SK-N-MC (cell line): ENCODE measurements around the gene HP.

Experiments used
- DNase-seq: peaks from one replicate; pipeline ENCODE4 v3.0.0-alpha.2; 2011; ENCODE audit warnings: low read depth, low spot score
- H3K27ac ChIP-seq: fragments of 200-600 bp; sonication (generic); 2 replicates; pipeline ENCODE4 v1.5.1; 2016; ENCODE audit warnings: mixed run types
- H3K36me3 ChIP-seq: fragments of 200-600 bp; sonication (generic); 2 replicates; pipeline ENCODE4 v1.6.1; 2017; ENCODE audit warnings: antibody characterized with exemption, low read length, mixed read lengths; ENCODE audit not compliant: insufficient read depth
- H3K4me3 ChIP-seq: fragments of 200-600 bp; sonication (generic); 2 replicates; pipeline ENCODE4 v1.5.1; 2016
- H3K9ac ChIP-seq: fragments of 200-600 bp; sonication (generic); 2 replicates; pipeline ENCODE4 v1.8.0; 2017; ENCODE audit warnings: mixed run types, mixed read lengths; ENCODE audit not compliant: insufficient read length
- H3K9me3 ChIP-seq: fragments of 200-600 bp; sonication (generic); 2 replicates; pipeline ENCODE4 v1.6.1; 2017; ENCODE audit warnings: low read depth, mild to moderate bottlenecking, antibody characterized with exemption, low read length, moderate library complexity, mixed read lengths
- EZH2 ChIP-seq: fragments of 200-600 bp; sonication (generic); IDR thresholded peaks from one replicate; pipeline ENCODE4 v1.6.1; 2017; ENCODE audit warnings: antibody characterized with exemption
- FOXP2 ChIP-seq: optimal IDR thresholded peaks from 2 replicates; pipeline ENCODE3; 2011; ENCODE audit warnings: mild to moderate bottlenecking, moderate library complexity; ENCODE audit not compliant: insufficient read depth; ENCODE audit errors: extremely low read length, control extremely low read depth
- POLR2AphosphoS5 ChIP-seq: IDR thresholded peaks from 2 replicates; pipeline ENCODE4 v1.6.1; 2012; ENCODE audit warnings: mild to moderate bottlenecking, low read depth, low read length, borderline replicate concordance

Gene HP

GRCh38 chr16:72015124-72015523 is 39.2 kb upstream of the HP start:
- no peak overlapping the region for H3K9ac ChIP-seq
- TF ChIP-seq FOXP2 (no peak), POLR2AphosphoS5 (no peak), EZH2 (no peak)
- no peak overlapping the region for H3K27ac ChIP-seq
- H3K36me3 ChIP-seq, result no peaks in the 10 kb centered on the region
- no peak overlapping the region for H3K4me3 ChIP-seq
- no peak for DNase-seq
- H3K9me3 ChIP-seq, result no peaks in the 10 kb centered on the region

- Histone ChIP-seq H3K27ac (no peak overlapping the region), H3K4me3 (no peak overlapping the region), H3K9me3 (no peaks in the 10 kb centered on the region), H3K36me3 (no peaks in the 10 kb centered on the region; the same call in 1 of the 2 replicates), H3K9ac (no peak overlapping the region)
- TF ChIP-seq POLR2AphosphoS5 (no peak), EZH2 (no peak), FOXP2 (no peak)
- DNase-seq, result no peak
Observed at GRCh38 chr16:72018470-72018869, 35.8 kb upstream of the HP start.

DNA sequence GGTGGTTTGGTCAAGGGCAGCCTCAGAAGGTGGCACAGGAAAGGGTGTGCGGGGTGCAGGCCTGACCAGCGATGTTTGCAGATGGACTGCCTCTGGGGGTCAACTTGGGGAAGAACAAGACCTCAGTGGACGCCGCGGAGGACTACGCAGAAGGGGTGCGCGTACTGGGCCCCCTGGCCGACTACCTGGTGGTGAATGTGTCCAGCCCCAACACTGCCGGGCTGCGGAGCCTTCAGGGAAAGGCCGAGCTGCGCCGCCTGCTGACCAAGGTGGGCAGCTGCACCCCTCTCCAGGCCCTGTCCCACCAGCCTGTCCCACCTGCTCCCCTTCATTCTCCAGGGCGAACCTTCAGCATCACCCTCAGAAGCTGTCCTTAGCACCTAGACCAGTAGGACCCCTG is 33.3 kb upstream of the HP start:
- Histone ChIP-seq H3K36me3 (no peaks in the 10 kb centered on the region; the same call in 1 of the 2 replicates), H3K9me3 (no peaks in the 10 kb centered on the region), H3K27ac (no peak overlapping the region), H3K9ac (no peak overlapping the region), H3K4me3 (no peak overlapping the region)
- TF ChIP-seq FOXP2, result no peak
- no peak for TF ChIP-seq EZH2
- no peak for TF ChIP-seq POLR2AphosphoS5
- DNase-seq, result no peak

GRCh38 chr16:72022127-72022526 is 32.2 kb upstream of the HP start:
- Histone ChIP-seq H3K27ac (no peak overlapping the region), H3K36me3 (no peaks in the 10 kb centered on the region; the same call in 1 of the 2 replicates), H3K4me3 (no peak overlapping the region), H3K9ac (no peak overlapping the region), H3K9me3 (no peaks in the 10 kb centered on the region)
- DNase-seq, result no peak
- TF ChIP-seq POLR2AphosphoS5, result no peak
- TF ChIP-seq FOXP2, result no peak
- TF ChIP-seq EZH2, result no peak

- no peak for TF ChIP-seq POLR2AphosphoS5
- no peak for TF ChIP-seq EZH2
- no peak for TF ChIP-seq FOXP2
- Histone ChIP-seq H3K4me3 (no peak overlapping the region), H3K9me3 (no peaks in the 10 kb centered on the region), H3K27ac (no peak overlapping the region), H3K9ac (no peak overlapping the region), H3K36me3 (no peaks in the 10 kb centered on the region; the same call in 1 of the 2 replicates)
- DNase-seq, result no peak
Observed at GRCh38 chr16:72023962-72024361, 30.3 kb upstream of the HP start.

- H3K4me3 ChIP-seq, result no peak overlapping the region
Observed at GRCh38 chr16:72024862-72025382, 29.4 kb upstream of the HP start.

GRCh38 chr16:72025404-72026114 is 28.7 kb upstream of the HP start:
- DNase-seq, result no peak
- no peaks in the 10 kb centered on the region; the same call in 1 of the 2 replicates for H3K36me3 ChIP-seq
- H3K4me3 ChIP-seq, result no peak overlapping the region
- no peaks in the 10 kb centered on the region for H3K9me3 ChIP-seq
- no peak overlapping the region for H3K9ac ChIP-seq
- H3K27ac ChIP-seq, result no peak overlapping the region
- TF ChIP-seq FOXP2, result no peak
- TF ChIP-seq EZH2, result no peak
- TF ChIP-seq POLR2AphosphoS5, result no peak

More at GRCh38 chr16:72024862-72025382, 29.4 kb upstream of the HP start:
- no peak for DNase-seq
- TF ChIP-seq POLR2AphosphoS5, result no peak
- no peak for TF ChIP-seq FOXP2
- TF ChIP-seq EZH2, result no peak
- Histone ChIP-seq H3K9ac (no peak overlapping the region), H3K36me3 (no peaks in the 10 kb centered on the region; the same call in 1 of the 2 replicates), H3K9me3 (no peaks in the 10 kb centered on the region), H3K27ac (no peak overlapping the region)

GRCh38 chr16:72027669-72028378 is 26.5 kb upstream of the HP start:
- Histone ChIP-seq H3K36me3 (no peaks in the 10 kb centered on the region; the same call in 1 of the 2 replicates), H3K4me3 (no peak overlapping the region), H3K9ac (no peak overlapping the region), H3K9me3 (no peaks in the 10 kb centered on the region), H3K27ac (no peak overlapping the region)
- no peak for DNase-seq
- TF ChIP-seq FOXP2, result no peak
- no peak for TF ChIP-seq EZH2
- no peak for TF ChIP-seq POLR2AphosphoS5
